ENCODE data around the gene DCN. TPM values are rescaled to one million over a fixed set of nuclear protein-coding genes. Genes with fewer than 3 reads are reported as not detected.

The DCN gene
- total RNA-seq, 1 donor from 2014 or later = not detected

DNA sequence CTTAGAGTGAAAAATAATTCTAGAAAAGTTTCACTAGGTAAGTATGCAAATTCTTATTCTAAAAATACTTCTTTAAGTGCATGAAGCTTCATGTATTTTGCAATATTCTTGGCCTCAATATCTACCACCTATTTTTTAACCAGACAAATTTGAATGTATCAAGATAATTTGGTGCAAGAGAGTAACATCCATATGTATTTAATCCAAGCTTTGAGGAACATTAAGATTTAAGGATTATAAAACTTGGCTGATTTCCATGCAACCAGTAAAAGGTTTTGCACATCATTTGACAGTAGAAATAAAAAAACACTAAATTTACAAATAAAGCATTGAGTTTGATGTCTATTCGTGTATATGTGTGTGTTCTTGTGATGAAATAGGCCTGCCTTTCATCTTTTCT is 79.0 kb downstream of the DCN start:
- no peaks in the 10 kb centered on the region for H3K36me3 ChIP-seq
- no peak overlapping the region for H3K4me3 ChIP-seq
- no peaks in the 10 kb centered on the region for H3K4me1 ChIP-seq
- no peaks in the 10 kb centered on the region for H3K36me3 Mint-ChIP-seq
- H3K9ac ChIP-seq = no peak overlapping the region
- H3K27me3 Mint-ChIP-seq (ENCODE audit: insufficient read depth, low read depth) = no peaks in the 10 kb centered on the region
- no peak overlapping the region for H3K4me2 ChIP-seq
- H3K9me3 ChIP-seq (ENCODE audit: low read depth) = no peaks in the 10 kb centered on the region
- no peak overlapping the region for H3K4me3 Mint-ChIP-seq
- no peak for DNase-seq (ENCODE audit: low spot score)
- no peaks in the 10 kb centered on the region for H3K27me3 ChIP-seq
- H3K27ac Mint-ChIP-seq = no peak overlapping the region
- peaks cover 3% of the 10 kb centered on the region for H3K4me1 Mint-ChIP-seq
- no peak overlapping the region for H2AFZ ChIP-seq (replicated peaks)
- H3K27ac ChIP-seq = no peak overlapping the region
- H3K9me3 Mint-ChIP-seq = no peaks in the 10 kb centered on the region
- no peaks in the 10 kb centered on the region for H4K20me1 ChIP-seq (ENCODE audit: low read depth)
- no peaks in the 10 kb centered on the region for H3F3A ChIP-seq (ENCODE audit: low read depth)
- TF ChIP-seq, protein P1, sequence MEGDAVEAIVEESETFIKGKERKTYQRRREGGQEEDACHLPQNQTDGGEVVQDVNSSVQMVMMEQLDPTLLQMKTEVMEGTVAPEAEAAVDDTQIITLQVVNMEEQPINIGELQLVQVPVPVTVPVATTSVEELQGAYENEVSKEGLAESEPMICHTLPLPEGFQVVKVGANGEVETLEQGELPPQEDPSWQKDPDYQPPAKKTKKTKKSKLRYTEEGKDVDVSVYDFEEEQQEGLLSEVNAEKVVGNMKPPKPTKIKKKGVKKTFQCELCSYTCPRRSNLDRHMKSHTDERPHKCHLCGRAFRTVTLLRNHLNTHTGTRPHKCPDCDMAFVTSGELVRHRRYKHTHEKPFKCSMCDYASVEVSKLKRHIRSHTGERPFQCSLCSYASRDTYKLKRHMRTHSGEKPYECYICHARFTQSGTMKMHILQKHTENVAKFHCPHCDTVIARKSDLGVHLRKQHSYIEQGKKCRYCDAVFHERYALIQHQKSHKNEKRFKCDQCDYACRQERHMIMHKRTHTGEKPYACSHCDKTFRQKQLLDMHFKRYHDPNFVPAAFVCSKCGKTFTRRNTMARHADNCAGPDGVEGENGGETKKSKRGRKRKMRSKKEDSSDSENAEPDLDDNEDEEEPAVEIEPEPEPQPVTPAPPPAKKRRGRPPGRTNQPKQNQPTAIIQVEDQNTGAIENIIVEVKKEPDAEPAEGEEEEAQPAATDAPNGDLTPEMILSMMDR (IDR thresholded peaks at IDR 0.05) = no peak
- TF ChIP-seq EZH2 (IDR thresholded peaks at IDR 0.05) = no peak
- no peak for TF ChIP-seq EZH2phosphoT487 (IDR thresholded peaks at IDR 0.05)
- no peaks in the 10 kb centered on the region for H3K79me2 ChIP-seq (ENCODE audit: low read depth)

DNA sequence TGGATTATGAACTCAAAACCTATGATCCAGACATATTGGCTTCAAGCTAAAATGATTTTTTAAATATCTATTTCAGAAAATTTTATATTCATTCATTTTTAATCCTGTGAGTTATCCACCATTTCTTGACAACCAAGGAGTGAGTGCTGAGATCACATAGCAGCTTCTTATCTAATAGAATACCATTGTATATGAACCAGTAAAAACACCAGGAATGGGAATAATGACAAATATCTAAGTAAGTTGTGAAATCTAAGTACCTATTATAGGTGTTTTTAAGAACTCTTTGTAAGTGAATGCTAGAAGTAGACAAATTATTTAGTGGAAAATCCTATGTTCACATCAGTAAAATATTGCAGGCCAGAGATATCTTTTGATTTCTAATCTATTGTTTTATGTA is 79.5 kb downstream of the DCN start:
- H2AFZ ChIP-seq (replicated peaks) = no peak overlapping the region
- H3K9me3 ChIP-seq (ENCODE audit: low read depth) = no peaks in the 10 kb centered on the region
- no peaks in the 10 kb centered on the region for H3K79me2 ChIP-seq (ENCODE audit: low read depth)
- H3F3A ChIP-seq (ENCODE audit: low read depth) = no peaks in the 10 kb centered on the region
- H3K4me3 ChIP-seq = no peak overlapping the region
- H3K27ac ChIP-seq = no peak overlapping the region
- no peak for DNase-seq (ENCODE audit: low spot score)
- no peaks in the 10 kb centered on the region for H3K36me3 Mint-ChIP-seq
- H3K4me1 ChIP-seq = no peaks in the 10 kb centered on the region
- no peak overlapping the region for H3K4me2 ChIP-seq
- H3K27me3 ChIP-seq = no peaks in the 10 kb centered on the region
- no peak overlapping the region for H3K27ac Mint-ChIP-seq
- no peaks in the 10 kb centered on the region for H4K20me1 ChIP-seq (ENCODE audit: low read depth)
- peaks cover 3% of the 10 kb centered on the region for H3K4me1 Mint-ChIP-seq
- H3K36me3 ChIP-seq = no peaks in the 10 kb centered on the region
- H3K4me3 Mint-ChIP-seq = no peak overlapping the region
- no peaks in the 10 kb centered on the region for H3K27me3 Mint-ChIP-seq (ENCODE audit: insufficient read depth, low read depth)
- no peak overlapping the region for H3K9ac ChIP-seq
- TF ChIP-seq EZH2phosphoT487 (IDR thresholded peaks at IDR 0.05) = no peak
- TF ChIP-seq, protein P1 (IDR thresholded peaks at IDR 0.05) = no peak
- H3K9me3 Mint-ChIP-seq = no peaks in the 10 kb centered on the region

DNA sequence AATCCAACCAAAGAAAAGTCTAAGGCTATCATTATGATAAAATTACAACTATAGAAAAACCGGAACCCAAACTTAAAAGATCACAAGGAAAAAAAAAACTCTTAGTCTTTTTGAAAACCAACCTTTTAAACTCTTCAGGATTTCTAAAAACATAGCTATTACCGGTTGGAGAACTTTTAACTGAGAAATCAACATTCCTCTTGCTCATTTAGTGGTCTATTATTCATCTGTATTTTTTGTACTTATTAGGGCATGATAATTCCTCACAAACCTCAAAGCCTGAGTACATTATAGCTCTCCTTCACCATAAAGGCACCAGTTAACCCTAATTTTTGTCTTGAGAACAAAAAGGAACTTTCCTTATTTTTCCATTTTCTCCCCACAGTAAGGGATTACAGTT is 81.7 kb downstream of the DCN start:
- Histone ChIP-seq H3K79me2 (ENCODE audit: low read depth) (no peaks in the 10 kb centered on the region), H3K4me1 (no peaks in the 10 kb centered on the region), H3K27ac (no peak overlapping the region), H3K36me3 (no peaks in the 10 kb centered on the region), H3K4me3 (no peak overlapping the region), H3F3A (ENCODE audit: low read depth) (no peaks in the 10 kb centered on the region), H3K4me2 (no peak overlapping the region), H3K9ac (no peak overlapping the region), H3K27me3 (no peaks in the 10 kb centered on the region), H2AFZ (replicated peaks) (no peak overlapping the region), H4K20me1 (ENCODE audit: low read depth) (no peaks in the 10 kb centered on the region), H3K9me3 (ENCODE audit: low read depth) (no peaks in the 10 kb centered on the region)
- H3K4me1 Mint-ChIP-seq = peaks cover 3% of the 10 kb centered on the region
- no peaks in the 10 kb centered on the region for H3K36me3 Mint-ChIP-seq
- H3K9me3 Mint-ChIP-seq = no peaks in the 10 kb centered on the region
- no peak for TF ChIP-seq EZH2 (IDR thresholded peaks at IDR 0.05)
- TF ChIP-seq, protein P1 (IDR thresholded peaks at IDR 0.05) = no peak
- H3K4me3 Mint-ChIP-seq = no peak overlapping the region
- no peak overlapping the region for H3K27ac Mint-ChIP-seq
- no peaks in the 10 kb centered on the region for H3K27me3 Mint-ChIP-seq (ENCODE audit: insufficient read depth, low read depth)
- no peak for DNase-seq (ENCODE audit: low spot score)

DNA sequence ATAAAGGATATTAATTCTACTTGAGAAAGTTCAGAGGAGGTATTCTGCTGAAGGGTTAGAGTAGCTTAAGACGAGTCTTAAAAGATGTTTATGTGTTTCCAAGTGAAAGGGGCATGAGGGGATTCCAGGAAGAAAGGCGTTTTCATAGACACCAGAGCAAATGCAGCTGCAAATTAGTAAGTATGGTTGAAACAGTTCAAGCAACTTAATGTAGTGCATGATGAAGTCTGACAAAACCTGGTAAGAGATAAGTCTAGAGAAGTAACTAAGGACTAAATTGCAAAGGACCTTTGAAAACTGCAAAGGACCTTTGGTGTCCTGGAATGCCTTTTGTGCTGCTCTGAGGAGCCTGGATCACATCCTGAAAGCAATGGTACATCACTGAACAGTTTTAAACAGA is 82.8 kb downstream of the DCN start:
- Mint-ChIP-seq H3K4me1 (peaks cover 3% of the 10 kb centered on the region), H3K27me3 (ENCODE audit: insufficient read depth, low read depth) (no peaks in the 10 kb centered on the region), H3K4me3 (no peak overlapping the region), H3K27ac (no peak overlapping the region), H3K36me3 (no peaks in the 10 kb centered on the region), H3K9me3 (no peaks in the 10 kb centered on the region)
- no peak overlapping the region for H3K4me2 ChIP-seq
- no peak overlapping the region for H3K9ac ChIP-seq
- no peaks in the 10 kb centered on the region for H3K4me1 ChIP-seq
- no peak overlapping the region for H3K4me3 ChIP-seq
- no peak overlapping the region for H2AFZ ChIP-seq (replicated peaks)
- DNase-seq (ENCODE audit: low spot score) = no peak
- no peaks in the 10 kb centered on the region for H4K20me1 ChIP-seq (ENCODE audit: low read depth)
- no peaks in the 10 kb centered on the region for H3K36me3 ChIP-seq
- no peaks in the 10 kb centered on the region for H3K9me3 ChIP-seq (ENCODE audit: low read depth)
- H3K27me3 ChIP-seq = no peaks in the 10 kb centered on the region
- no peak overlapping the region for H3K27ac ChIP-seq
- no peaks in the 10 kb centered on the region for H3F3A ChIP-seq (ENCODE audit: low read depth)
- TF ChIP-seq EZH2phosphoT487 (IDR thresholded peaks at IDR 0.05) (no peak), EZH2 (IDR thresholded peaks at IDR 0.05) (no peak)
- TF ChIP-seq, protein P1 (IDR thresholded peaks at IDR 0.05) = no peak
- no peaks in the 10 kb centered on the region for H3K79me2 ChIP-seq (ENCODE audit: low read depth)

Data from neural progenitor cell (in vitro differentiated cells).